Fibroblast of gingiva (primary cell): ENCODE data around the gene PRORP.
A peak's percentile ranks its signal among the peaks of the same experiment; 100 is the strongest.
"Not testable (repeated sequence)": the region's sequence is repeated elsewhere in the genome, so short reads cannot be mapped to it uniquely, and the experiment has no call there.

ENCODE experiments used
- DNase-seq: peaks from one replicate; pipeline ENCODE4 v3.0.0-alpha.2; 2011; ENCODE audit warnings: low read depth

PRORP gene

GRCh38 chr14:35138585-35138984 lies 16.2 kb downstream of the PRORP start:
- no peak for DNase-seq

DNA sequence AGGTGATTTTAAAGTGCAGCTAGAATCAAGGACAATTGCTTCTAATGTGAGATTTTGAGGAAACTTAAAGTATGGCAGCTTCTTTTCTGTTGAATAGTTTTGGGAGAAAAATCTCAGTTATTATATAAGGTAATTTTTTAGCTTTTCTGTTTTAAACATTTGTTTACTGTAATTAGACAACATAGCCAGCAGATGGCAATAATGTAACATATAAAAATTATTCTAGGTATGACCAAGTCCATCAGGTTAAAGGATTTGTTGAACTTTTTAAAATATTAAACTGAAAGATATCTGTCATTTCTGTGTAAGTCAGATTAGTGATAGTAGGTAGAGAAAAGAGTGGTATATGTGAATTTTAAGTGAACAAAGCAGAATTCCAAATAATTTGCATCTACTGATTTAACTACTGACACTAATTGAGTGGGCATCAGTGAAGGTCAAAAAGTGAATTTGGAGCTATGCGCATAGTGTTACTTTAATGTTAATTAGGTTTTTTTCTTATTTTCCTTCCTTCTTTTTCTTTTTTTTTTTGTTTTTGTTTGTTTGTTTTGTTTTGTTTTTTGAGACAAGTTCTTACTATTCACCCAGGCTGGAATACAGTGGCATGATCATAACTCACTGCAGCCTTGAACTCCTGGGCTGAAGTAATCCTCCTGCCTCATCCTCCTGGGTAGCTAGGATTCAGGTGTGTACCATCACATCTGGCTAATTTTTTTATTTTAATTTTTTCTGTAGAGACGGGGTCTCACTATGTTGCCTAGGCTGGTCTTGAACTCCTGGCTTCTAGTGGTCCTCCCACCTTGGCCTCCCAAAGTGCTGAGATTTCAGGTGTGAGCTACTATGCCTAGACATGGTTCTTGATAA lies 18.6 kb downstream of the PRORP start:
- DNase-seq = no peak

DNA sequence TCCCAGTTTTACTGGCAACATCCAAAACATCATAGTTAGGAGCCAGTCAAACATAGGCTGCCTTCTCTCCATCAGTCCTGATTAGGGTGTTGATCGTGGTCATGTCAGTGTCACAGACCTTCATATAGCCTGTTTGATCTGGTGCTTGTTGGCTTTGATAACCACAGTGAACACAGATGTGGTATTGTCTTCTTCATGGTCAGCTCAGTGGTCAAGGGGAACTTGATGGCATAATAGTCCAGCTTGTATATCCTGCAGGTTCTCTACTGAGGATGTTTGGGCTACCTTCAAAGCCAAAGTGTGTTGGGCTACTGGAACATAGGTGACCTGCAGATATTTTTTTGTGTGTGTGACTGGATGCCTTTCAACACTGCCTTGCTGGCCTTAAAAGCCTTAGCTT lies 21.7 kb downstream of the PRORP start:
- DNase-seq = no peak

- DNase-seq = no peak
Measured at GRCh38 chr14:35146711-35147149, 24.4 kb downstream of the PRORP start.

DNA sequence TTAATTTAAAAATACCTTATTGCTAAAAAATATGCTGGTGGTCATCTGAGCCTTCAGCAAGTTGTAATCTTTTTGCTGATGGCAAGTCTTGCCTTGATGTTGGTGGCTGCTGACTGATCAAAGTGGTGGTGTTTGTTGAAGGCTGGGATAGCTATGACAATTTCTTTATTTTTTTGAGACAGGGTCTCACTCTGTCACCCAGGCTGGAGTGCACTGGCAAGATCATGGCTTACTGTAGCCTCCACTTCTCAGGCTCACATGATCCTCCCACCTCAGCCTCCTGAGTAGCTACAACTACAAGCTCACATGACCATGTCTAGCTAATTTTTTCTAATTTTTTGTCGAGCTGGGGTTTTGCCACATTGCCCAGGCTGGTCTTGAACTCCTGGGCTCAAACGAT lies 24.8 kb downstream of the PRORP start:
- no peak for DNase-seq

DNA sequence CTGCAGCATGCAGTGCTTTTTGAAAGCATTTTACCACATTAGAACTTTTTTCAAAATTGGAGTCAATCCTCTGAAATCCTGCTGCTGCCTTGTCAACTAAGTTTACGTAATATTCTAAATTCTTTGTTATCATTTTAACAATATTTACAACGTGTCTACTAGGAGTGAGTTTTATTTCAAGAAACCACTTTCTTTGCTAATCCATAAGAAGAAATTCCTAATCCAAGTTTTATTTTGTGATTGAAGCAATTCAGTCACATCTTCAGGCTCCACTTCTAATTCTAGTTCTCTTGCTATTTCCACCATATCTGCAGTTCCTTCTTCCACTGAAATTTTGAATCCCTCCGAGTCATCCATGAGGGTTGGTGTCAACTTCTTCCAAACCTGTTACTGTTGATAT lies 25.4 kb downstream of the PRORP start:
- DNase-seq = no peak

DNA sequence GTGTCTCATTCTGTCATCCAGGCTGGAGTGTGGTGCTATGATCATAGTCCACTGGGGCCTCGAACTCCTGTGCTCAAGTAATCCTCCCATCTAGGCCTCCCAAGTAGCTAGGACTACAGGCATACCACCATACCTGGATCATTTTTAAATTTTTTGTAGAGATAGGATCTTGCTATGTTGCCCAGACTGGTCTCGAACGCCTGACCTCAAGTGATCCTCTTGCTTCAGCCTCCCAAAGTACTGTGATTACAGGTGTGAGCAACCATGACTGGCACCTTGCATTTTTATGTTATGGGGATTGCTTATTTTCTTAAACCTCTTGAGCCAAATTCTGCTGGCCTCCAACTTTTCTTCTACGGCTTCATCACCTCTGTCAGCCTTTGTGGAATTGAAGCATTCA lies 26.9 kb downstream of the PRORP start:
- DNase-seq = no peak

GRCh38 chr14:35152531-35152930 lies 30.2 kb downstream of the PRORP start:
- not testable (repeated sequence) for DNase-seq

GRCh38 chr14:35154016-35154415 lies 31.7 kb downstream of the PRORP start:
- DNase-seq = no peak

- DNase-seq = peak; percentile 31
Measured at GRCh38 chr14:35155962-35156361, 33.6 kb downstream of the PRORP start.

- DNase-seq = no peak
Measured at GRCh38 chr14:35158491-35158890, 36.1 kb downstream of the PRORP start.

DNA sequence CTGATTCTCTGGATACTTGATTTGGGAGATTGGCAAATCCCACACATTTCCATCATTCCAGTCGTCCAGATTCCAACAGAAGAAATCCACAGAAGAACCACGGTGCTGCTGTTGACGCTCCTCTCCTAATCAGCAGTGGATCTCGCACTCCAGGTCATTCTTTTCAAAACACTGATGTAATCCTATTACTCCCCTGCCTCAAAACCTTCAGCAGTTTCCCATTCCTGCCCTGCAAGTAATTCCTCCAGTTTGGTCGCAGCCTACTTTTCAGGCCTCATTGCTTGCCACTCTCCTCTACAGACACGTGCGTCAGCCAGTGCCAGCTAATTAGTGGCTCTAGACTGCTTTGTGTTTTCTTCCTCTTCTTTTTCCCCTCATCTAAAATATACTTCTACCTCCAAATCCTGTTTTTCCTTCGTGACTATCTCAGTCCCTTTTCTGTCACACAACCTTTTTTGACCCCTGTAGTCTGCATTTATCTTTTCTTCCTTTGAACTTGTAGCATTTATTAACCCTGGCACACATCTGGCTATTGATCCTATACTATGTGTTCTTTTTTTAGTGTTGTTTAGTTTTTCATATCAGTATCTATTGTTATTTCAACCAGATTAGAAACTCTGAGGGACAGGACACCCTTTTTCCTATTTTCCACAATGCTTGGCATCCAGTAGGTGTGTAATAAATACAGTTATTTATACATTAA lies 36.8 kb downstream of the PRORP start:
- DNase-seq = no peak

DNA sequence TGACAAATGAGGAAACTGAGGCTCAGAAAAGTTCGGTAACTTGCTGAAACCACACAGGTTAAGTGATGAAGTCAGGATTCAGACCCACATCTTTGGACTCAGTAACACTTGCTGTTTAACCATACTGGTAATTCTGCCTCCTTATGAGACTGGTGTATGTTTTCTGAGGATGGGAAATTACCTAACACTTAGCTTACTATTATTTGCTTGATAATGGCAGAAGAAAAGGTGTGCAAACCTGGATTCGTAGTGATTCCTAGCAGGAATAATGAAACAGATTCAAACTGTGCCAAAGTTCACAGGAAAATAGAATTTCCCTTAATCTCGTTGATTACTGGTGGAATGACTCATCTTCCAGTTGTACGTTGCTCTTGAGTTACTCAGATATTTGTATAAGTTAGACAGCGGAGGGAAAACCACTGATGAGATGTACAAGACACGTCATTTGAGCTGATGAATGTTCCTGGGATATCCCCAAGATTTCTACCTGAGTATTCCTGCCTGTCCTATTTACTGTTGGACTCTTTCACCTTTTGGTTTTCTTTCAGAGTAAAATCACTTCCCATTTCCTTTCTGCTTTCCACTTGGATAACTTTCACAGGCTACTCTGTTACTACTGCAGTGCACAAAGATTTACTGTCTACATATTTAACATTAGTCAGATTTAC lies 37.5 kb downstream of the PRORP start:
- DNase-seq = peak; percentile 73

- no peak for DNase-seq
Measured at GRCh38 chr14:35161231-35161630, 38.9 kb downstream of the PRORP start.

DNA sequence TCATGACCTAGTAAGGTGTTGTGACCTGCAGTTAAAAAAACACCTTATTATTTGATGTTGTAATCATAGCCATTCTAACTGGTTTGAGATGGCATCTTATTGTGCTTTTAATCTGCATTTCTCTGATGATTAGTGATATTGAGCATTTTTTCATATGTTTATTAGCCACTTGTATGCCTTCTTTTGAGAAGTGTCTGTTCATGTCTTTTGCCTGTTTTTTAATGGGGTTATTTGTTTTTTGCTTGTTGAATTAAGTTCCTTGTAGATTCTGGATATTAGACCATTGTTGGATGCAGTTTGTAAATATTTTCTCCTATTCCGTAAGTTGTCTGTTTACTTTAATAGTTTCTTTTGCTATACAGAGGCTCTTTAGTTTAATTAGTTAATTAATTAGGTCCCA lies 41.0 kb downstream of the PRORP start:
- DNase-seq = no peak

DNA sequence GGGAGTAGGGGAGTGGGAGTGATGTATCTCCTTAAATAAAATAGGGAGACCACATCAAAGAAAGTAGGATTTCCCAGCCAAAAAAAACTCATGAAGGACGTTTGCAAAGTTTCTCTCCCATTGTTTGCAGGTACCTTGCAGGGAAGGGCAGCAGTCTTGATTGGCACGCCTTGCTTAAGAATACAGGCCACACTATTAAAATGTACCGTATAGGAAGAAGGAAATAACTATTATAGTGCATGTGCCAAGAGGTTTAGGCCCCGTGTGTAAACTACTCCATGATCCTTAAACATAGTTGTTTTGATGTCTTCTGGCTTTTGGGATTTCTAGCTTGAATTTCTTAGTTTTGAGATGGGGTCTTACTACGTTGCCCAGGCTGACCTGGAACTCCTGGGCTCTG lies 42.5 kb downstream of the PRORP start:
- no peak for DNase-seq

- DNase-seq = no peak
Measured at GRCh38 chr14:35167496-35167895, 45.1 kb downstream of the PRORP start.
